Suppressor macrophage treated with lipopolysaccharide for 1 hour (primary cell): Measurements from ENCODE around the gene KPNA6.
A peak's percentile ranks its signal among the peaks of the same experiment; 100 is the strongest.

Experiments
- DNase-seq, 3 donors: peaks; one replicate each; pipeline ENCODE4 v3.0.0-alpha.2; 2020 to 2022

Gene KPNA6

GRCh38 chr1:32194984-32195383 is 87.1 kb downstream of the KPNA6 start:
- no peak for DNase-seq

- DNase-seq, result no peak
These were observed 87.7 kb downstream of the KPNA6 start for GRCh38 chr1:32195531-32195930.

GRCh38 chr1:32195972-32196823 is 88.3 kb downstream of the KPNA6 start:
- no peak for DNase-seq

- DNase-seq, result no peak
These were observed 89.2 kb downstream of the KPNA6 start for GRCh38 chr1:32197074-32197473.

GRCh38 chr1:32197837-32198236 is 90.0 kb downstream of the KPNA6 start:
- DNase-seq, result no peak

GRCh38 chr1:32198237-32199042 is 90.6 kb downstream of the KPNA6 start:
- DNase-seq, result no peak

- DNase-seq, result no peak
These were observed 91.3 kb downstream of the KPNA6 start for GRCh38 chr1:32199043-32199716.

GRCh38 chr1:32199717-32200072 is 91.8 kb downstream of the KPNA6 start:
- DNase-seq, result no peak

- DNase-seq, result peak in 2 of 3 donors; percentile 36 to 55
These were observed 92.6 kb downstream of the KPNA6 start, which contains the start of gene CCDC28B for GRCh38 chr1:32200226-32201010. TSS of gene CCDC28B (plus strand) at chr1:32200595. CDS start at chr1:32201936, 1,341 bp downstream.

- DNase-seq, result peak; percentile 82 to 89 (median 86)
These were observed 93.4 kb downstream of the KPNA6 start for GRCh38 chr1:32201011-32201855.

GRCh38 chr1:32204943-32205361 is 97.1 kb downstream of the KPNA6 start:
- no peak for DNase-seq

- peak; percentile 82 to 93 (median 91) for DNase-seq
These were observed 97.8 kb downstream of the KPNA6 start, which contains the start of gene IQCC for GRCh38 chr1:32205401-32206370. TSS of gene IQCC (plus strand) at chr1:32205671. CDS start at chr1:32205682, 11 bp downstream.

GRCh38 chr1:32208469-32208868 is 100.6 kb downstream of the KPNA6 start:
- DNase-seq, result no peak

GRCh38 chr1:32208891-32209328 is 101.1 kb downstream of the KPNA6 start, which contains the start of gene DCDC2B:
TSS of gene DCDC2B (plus strand) at chr1:32209089. CDS start at chr1:32209094, 5 bp downstream.
- no peak for DNase-seq

- DNase-seq, result peak; percentile 76 to 80 (median 78)
These were observed 108.0 kb downstream of the KPNA6 start for GRCh38 chr1:32215629-32216480.

- DNase-seq, result peak in 2 of 3 donors; percentile 24 to 33
These were observed 108.7 kb downstream of the KPNA6 start for GRCh38 chr1:32216566-32216965.

GRCh38 chr1:32219022-32219421 is 111.2 kb downstream of the KPNA6 start:
- DNase-seq, result no peak

GRCh38 chr1:32220746-32221580 is 113.1 kb downstream of the KPNA6 start:
- DNase-seq, result no peak
